Fibroblast of skin of right quadriceps (primary cell): ENCODE measurements around the gene POR.
"Not testable (repeated sequence)": the region's sequence is repeated elsewhere in the genome, so short reads cannot be mapped to it uniquely, and the experiment has no call there.

Source experiments
- DNase-seq: peaks from one replicate; pipeline ENCODE4 v3.0.0-alpha.2; 2013

The POR gene

GRCh38 chr7:75993689-75994387 lies 78.9 kb downstream of the POR start:
- DNase-seq: peak; percentile 28

GRCh38 chr7:75994388-75995051 lies 79.6 kb downstream of the POR start, which contains the start of gene TMEM120A:
TSS of gene TMEM120A (minus strand) at chr7:75994595. CDS start at chr7:75994570, 25 bp downstream.
- DNase-seq: peak; percentile 90

GRCh38 chr7:75995052-75995471 lies 80.1 kb downstream of the POR start:
- DNase-seq: no peak

GRCh38 chr7:75995996-75996395 lies 81.0 kb downstream of the POR start:
- DNase-seq: no peak

GRCh38 chr7:75996476-75996875 lies 81.5 kb downstream of the POR start:
- DNase-seq: no peak

DNA sequence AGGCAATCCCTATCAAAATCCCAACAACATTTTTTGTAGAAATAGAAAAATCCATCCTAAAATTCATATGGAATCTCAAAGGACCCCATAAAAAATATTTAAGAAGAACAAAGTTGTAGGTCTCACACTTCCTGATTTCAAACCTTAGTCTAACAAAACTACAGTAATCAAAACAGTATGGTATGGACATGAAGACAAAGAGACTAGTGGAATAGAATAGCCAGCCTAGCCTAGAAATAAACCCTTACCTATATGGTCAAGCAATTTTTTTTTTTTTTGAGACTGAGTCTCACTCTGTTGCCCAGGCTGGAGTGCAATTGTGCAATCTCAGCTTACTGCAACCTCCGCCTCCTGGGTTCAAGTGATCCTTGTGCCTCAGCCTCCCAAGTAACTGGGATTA lies 83.1 kb downstream of the POR start:
- no peak for DNase-seq

- DNase-seq: no peak
Observed at GRCh38 chr7:76000566-76000965, 85.6 kb downstream of the POR start.

GRCh38 chr7:76002139-76002538 lies 87.2 kb downstream of the POR start:
- DNase-seq: no peak

DNA sequence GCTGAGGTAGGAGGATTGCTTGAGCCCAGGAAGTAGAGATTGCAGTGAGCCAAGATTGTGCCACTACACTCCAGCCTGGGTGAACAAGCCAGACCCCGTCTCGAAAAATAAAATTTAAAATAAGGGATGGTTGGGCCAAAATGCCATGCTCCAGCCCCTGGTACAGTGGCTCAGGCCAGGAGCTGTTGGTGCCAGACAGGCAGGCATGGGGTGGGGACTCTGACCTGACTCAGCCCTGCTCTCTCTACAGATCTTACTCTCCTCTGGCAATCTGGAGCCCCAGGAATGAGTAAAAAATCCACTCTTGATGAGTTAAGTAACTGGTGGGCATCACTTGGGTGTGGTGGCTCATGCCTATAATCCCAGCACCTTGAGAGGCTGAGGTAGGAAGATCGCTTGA lies 87.9 kb downstream of the POR start:
- no peak for DNase-seq

GRCh38 chr7:76003351-76003750 lies 88.4 kb downstream of the POR start:
- no peak for DNase-seq

DNA sequence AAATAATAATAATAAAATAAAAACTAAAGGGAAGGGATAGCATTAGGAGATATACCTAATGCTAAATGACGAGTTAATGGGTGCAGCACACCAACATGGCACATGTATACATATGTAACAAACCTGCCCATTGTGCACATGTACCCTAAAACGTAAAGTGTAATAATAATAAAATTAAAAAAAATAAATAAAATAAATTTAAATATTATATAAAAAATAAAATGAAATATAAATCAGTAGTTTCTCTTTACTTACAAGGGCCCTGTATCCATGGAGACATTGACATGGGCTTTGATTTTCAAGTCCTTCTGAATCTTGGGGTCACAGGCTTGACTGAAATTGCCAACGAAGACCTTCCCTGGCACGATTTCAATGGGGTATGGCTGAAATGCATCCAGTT lies 90.0 kb downstream of the POR start:
- DNase-seq: not testable (repeated sequence)

DNA sequence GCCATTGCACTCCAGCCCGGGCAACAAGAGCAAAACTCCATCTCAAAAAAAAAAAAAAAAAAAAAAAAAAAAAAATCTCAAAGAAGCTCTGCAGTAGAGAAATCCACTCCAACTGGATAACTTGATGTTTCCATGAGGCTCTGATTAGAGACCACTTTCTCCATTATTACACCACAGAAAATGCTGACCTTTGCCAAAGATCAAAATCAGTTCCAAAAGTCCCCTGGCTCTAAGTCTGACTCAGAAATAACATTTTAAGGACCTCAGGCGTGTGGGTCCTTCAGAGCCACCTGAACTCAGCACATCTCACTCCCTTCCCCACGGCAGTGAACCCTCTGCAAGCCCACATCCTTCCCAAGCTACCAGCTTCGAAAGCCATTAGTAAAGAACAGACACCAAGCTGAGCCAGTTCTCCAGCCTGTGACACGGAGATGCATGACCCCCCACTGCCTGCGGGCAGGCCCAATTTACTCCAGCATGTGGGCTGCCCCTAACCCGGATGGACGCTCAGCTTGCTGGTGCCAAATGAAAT lies 93.3 kb downstream of the POR start:
- DNase-seq: no peak

DNA sequence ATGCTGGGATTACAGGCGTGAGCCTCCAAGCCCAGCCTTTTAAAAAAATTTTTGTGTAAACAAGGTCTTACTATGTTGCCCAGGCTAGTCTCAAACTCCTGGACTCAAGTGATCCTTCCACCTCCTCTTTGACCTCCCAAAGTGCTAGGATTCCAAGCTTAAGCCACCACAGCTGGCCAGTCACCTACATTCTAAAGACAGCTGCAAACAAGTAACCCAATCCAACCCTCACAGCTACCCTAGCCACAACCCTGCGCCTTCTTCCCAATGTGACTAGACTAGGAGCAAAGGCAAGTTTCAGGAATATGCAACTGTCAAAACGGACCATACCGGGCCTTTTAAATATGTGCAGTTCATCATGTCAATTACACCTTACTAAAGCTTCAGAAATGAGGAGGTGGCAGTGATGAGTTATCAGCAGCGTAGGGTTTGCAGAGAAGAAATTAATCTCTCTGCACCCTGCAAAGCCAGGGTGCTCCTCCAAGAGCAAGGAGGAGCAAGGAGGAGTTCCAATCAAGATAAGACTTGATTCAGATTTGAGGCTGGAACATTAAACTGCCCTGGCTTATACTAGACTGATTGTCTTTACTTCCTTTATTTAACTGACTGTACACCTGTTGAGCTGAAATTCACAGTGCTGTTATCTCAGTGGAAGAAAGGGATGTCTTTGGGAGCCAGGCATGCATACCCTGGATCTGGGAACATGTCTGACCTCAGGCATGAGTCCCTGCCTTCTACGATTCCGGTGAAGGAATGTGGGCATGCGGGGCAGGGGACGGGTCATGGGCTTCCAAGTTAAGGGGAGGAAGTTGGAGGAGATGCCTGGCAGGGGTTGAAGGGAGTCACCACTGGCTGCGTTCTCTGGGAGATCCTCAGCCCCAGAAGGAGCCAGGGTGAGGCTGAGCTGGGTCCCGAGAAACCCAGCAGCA lies 95.0 kb downstream of the POR start:
- DNase-seq: no peak

GRCh38 chr7:76011442-76011861 lies 96.5 kb downstream of the POR start:
- peak; percentile 51 for DNase-seq

- DNase-seq: no peak
Observed at GRCh38 chr7:76016191-76016947, 101.4 kb downstream of the POR start.

DNA sequence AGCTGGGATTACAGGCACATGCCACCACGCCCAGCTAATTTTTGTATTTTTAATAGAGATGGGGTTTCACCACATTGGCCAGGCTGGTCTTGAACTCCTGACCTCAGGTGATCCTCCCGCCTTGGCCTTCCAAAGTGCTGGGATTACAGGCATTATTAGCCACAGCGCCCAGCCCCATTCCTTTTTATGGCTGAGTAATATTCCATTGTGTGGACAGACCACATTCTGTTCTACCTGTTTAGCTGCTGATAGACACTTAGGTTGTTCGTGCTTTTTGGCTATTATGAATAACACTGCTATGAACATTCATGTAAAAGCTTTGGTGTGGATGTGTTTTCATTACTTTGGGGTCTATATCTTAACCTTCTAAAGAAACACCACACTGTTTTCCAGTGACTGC lies 103.6 kb downstream of the POR start:
- DNase-seq: not testable (repeated sequence)

GRCh38 chr7:76020031-76020714 lies 105.2 kb downstream of the POR start:
- DNase-seq: peak; percentile 41

GRCh38 chr7:76022026-76022780 lies 107.2 kb downstream of the POR start:
- DNase-seq: no peak

DNA sequence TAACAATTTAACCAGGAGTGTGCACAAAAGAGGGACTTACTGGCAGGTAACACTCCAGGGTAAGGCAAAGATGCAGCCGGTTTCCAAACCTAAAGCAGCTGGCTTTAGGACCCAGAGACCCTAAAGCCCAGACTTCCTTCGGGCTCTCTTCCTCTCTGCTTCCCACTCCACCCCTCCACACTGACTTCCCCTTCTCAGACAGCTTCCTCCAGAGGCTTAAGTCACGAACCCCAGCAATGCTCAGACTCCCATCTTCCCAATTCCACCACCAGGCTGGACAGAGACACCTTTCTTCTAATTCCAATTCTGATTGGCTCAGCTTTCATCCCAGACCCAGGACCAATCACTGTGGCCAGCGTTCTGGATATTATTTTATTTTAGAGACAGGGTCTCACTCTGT lies 108.0 kb downstream of the POR start:
- no peak for DNase-seq

DNA sequence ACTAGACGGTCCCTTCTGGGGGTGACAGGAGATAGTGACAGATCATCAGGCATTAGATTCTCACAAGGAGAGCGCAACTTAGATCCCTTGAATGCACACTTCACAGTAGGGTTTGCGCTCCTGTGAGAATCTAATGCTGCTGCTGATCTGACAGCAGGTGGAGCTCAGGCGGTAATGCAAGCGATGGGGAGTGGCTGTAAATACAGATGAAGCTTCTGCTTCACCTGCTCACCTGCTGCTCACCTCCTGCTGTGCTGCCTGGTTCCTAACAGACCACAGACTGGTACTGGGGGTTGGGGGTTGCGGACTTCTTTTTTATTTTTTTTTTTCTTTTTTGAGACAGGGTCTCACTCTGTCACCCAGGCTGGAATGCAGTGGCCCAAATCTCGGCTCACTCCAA lies 114.7 kb downstream of the POR start:
- not testable (repeated sequence) for DNase-seq

- no peak for DNase-seq
Observed at GRCh38 chr7:76031964-76032363, 117.0 kb downstream of the POR start.
